PC-3 (cell line): ENCODE measurements around the gene BORCS5.

ENCODE experiments used
- CTCF ChIP-seq: fragments of 300-600 bp; sonication (generic); conservative IDR thresholded peaks from 2 replicates; pipeline ENCODE4 v1.5.1; 2017; ENCODE audit warnings: antibody characterized with exemption, low read depth, mild to moderate bottlenecking, low read length
- EZH2 ChIP-seq: fragments of 300-600 bp; sonication (generic); IDR thresholded peaks from one replicate; pipeline ENCODE4 v1.6.1; 2017; ENCODE audit warnings: antibody characterized with exemption, mild to moderate bottlenecking, low read length; ENCODE audit not compliant: unreplicated experiment
- EZH2phosphoT487 ChIP-seq: fragments of 300-600 bp; sonication (generic); IDR thresholded peaks from 2 replicates; pipeline ENCODE4 v1.6.1; 2018; ENCODE audit warnings: mild to moderate bottlenecking, antibody characterized with exemption, low read length, borderline replicate concordance

- TF ChIP-seq EZH2 (no peak), EZH2phosphoT487 (no peak), CTCF (no peak)
Measured at GRCh38 chr12:12498210-12498609, 141.3 kb downstream of the BORCS5 start.
